ENCODE measurements around the gene PUM2.

Gene PUM2

GRCh38 chr2:20211420-20211819 lies 139.2 kb downstream of the PUM2 start:
- no peaks in the 10 kb centered on the region for H3K27me3 ChIP-seq
- no peaks in the 10 kb centered on the region for H3K36me3 ChIP-seq
- H3K9me3 ChIP-seq, result no peaks in the 10 kb centered on the region
- no peak overlapping the region for H3K27ac ChIP-seq
- no peak overlapping the region for H3K4me3 ChIP-seq (ENCODE audit: low read depth in 1 of 2, low read length in 1 of 2)
- no peak for TF ChIP-seq CTCF (IDR thresholded peaks at IDR 0.05)
- H3K4me1 ChIP-seq (ENCODE audit: control insufficient read depth in 1 of 2, insufficient read depth in 1 of 2, low read depth in 1 of 2, low read length in 1 of 2), result no peaks in the 10 kb centered on the region

GRCh38 chr2:20210462-20210861 lies 140.2 kb downstream of the PUM2 start:
- Histone ChIP-seq H3K27ac (no peak overlapping the region), H3K9me3 (no peaks in the 10 kb centered on the region), H3K36me3 (no peaks in the 10 kb centered on the region), H3K4me1 (ENCODE audit: control insufficient read depth in 1 of 2, insufficient read depth in 1 of 2, low read depth in 1 of 2, low read length in 1 of 2) (no peaks in the 10 kb centered on the region), H3K27me3 (no peaks in the 10 kb centered on the region), H3K4me3 (ENCODE audit: low read depth in 1 of 2, low read length in 1 of 2) (no peak overlapping the region)
- no peak for TF ChIP-seq CTCF (IDR thresholded peaks at IDR 0.05)

GRCh38 chr2:20209373-20210109 lies 141.1 kb downstream of the PUM2 start:
- Histone ChIP-seq H3K9me3 (no peaks in the 10 kb centered on the region), H3K27me3 (no peaks in the 10 kb centered on the region), H3K36me3 (no peaks in the 10 kb centered on the region), H3K4me3 (ENCODE audit: low read depth in 1 of 2, low read length in 1 of 2) (no peak overlapping the region), H3K27ac (no peak overlapping the region), H3K4me1 (ENCODE audit: control insufficient read depth in 1 of 2, insufficient read depth in 1 of 2, low read depth in 1 of 2, low read length in 1 of 2) (no peaks in the 10 kb centered on the region)
- no peak for TF ChIP-seq CTCF (IDR thresholded peaks at IDR 0.05)

- TF ChIP-seq CTCF (IDR thresholded peaks at IDR 0.05), result no peak
- H3K4me1 ChIP-seq (ENCODE audit: control insufficient read depth in 1 of 2, insufficient read depth in 1 of 2, low read depth in 1 of 2, low read length in 1 of 2), result no peaks in the 10 kb centered on the region
- H3K4me3 ChIP-seq (ENCODE audit: low read depth in 1 of 2, low read length in 1 of 2), result no peak overlapping the region
- H3K9me3 ChIP-seq, result no peaks in the 10 kb centered on the region
- H3K27ac ChIP-seq, result no peak overlapping the region
- no peaks in the 10 kb centered on the region for H3K27me3 ChIP-seq
- H3K36me3 ChIP-seq, result no peaks in the 10 kb centered on the region
Observed at GRCh38 chr2:20208476-20208859, 142.2 kb downstream of the PUM2 start.

- no peak for TF ChIP-seq CTCF (IDR thresholded peaks at IDR 0.05)
- no peaks in the 10 kb centered on the region for H3K4me1 ChIP-seq (ENCODE audit: control insufficient read depth in 1 of 2, insufficient read depth in 1 of 2, low read depth in 1 of 2, low read length in 1 of 2)
- H3K36me3 ChIP-seq, result no peaks in the 10 kb centered on the region
- no peak overlapping the region for H3K27ac ChIP-seq
- no peaks in the 10 kb centered on the region for H3K9me3 ChIP-seq
- no peak overlapping the region for H3K4me3 ChIP-seq (ENCODE audit: low read depth in 1 of 2, low read length in 1 of 2)
- H3K27me3 ChIP-seq, result no peaks in the 10 kb centered on the region
Observed at GRCh38 chr2:20207051-20207450, 143.6 kb downstream of the PUM2 start.

Measured in neutrophil (primary cell).